HepG2 (cell line): ENCODE data around the gene ITGB2. TPM values are rescaled to one million over a fixed set of nuclear protein-coding genes. Genes with fewer than 3 reads are reported as not detected.

Experiments
- EEA1 ChIP-seq: sonication (generic); formaldehyde crosslinking; IDR thresholded peaks from 2 replicates; pipeline ENCODE4 v1.5.1; 2020; ENCODE audit warnings: mild to moderate bottlenecking, missing genetic modification reagents, borderline replicate concordance
- NKX3-1 ChIP-seq: sonication (generic); formaldehyde crosslinking; IDR thresholded peaks from 2 replicates; pipeline ENCODE4 v1.5.0; 2020; ENCODE audit warnings: missing genetic modification reagents
- NR2F6 ChIP-seq, 2 experiments: IDR thresholded peaks; 2 replicates each; pipeline ENCODE4 v1.6.1; 2016; ENCODE audit warnings: antibody characterized with exemption in 1 of 2, mild to moderate bottlenecking in 1 of 2
- PPARG ChIP-seq: conservative IDR thresholded peaks from 2 replicates; pipeline ENCODE4 v1.6.1; 2016; ENCODE audit warnings: missing biosample characterization, missing genetic modification reagents
- RFX3 ChIP-seq: IDR thresholded peaks from 2 replicates; pipeline ENCODE4 v1.6.1; 2016; ENCODE audit warnings: missing biosample characterization, missing genetic modification reagents
- RXRB ChIP-seq: IDR thresholded peaks from 2 replicates; pipeline ENCODE4 v1.6.1; 2016; ENCODE audit warnings: borderline replicate concordance, missing genetic modification reagents, missing compliant biosample characterization
- SOX13 ChIP-seq, 3 experiments: fragments of 450-650 bp in 1 of 3; sonication (generic) in 1 of 3; formaldehyde crosslinking in 1 of 3; IDR thresholded peaks in 2 of 3; conservative IDR thresholded peaks in 1 of 3; 2 replicates each; pipeline versions ENCODE4 v1.5.0 to v1.6.1; 2016 to 2020; ENCODE audit warnings: antibody characterized with exemption in 1 of 3, mild to moderate bottlenecking in 1 of 3, missing compliant biosample characterization in 1 of 3, missing genetic modification reagents in 1 of 3, moderate library complexity in 1 of 3
- SOX6 ChIP-seq, 2 experiments: fragments of 450-650 bp in 1 of 2; sonication (generic) in 1 of 2; formaldehyde crosslinking in 1 of 2; IDR thresholded peaks; 2 replicates each; pipeline versions ENCODE4 v1.4.0 to v1.6.1; 2017 to 2020; ENCODE audit warnings: antibody characterized with exemption in 1 of 2, mild to moderate bottlenecking in 1 of 2, missing genetic modification reagents in 1 of 2
- TEF ChIP-seq: sonication (generic); formaldehyde crosslinking; IDR thresholded peaks from 2 replicates; pipeline ENCODE4 v1.5.0; 2020; ENCODE audit warnings: missing genetic modification reagents
- TFAP4 ChIP-seq: sonication (generic); IDR thresholded peaks from 2 replicates; pipeline ENCODE4 v1.6.1; 2016; ENCODE audit warnings: low read depth, borderline replicate concordance
- TFE3 ChIP-seq: IDR thresholded peaks from 2 replicates; pipeline ENCODE4 v1.6.1; 2016
- ZMAT3 ChIP-seq: sonication (generic); formaldehyde crosslinking; conservative IDR thresholded peaks from 2 replicates; pipeline ENCODE4 v1.7.0; 2021; ENCODE audit warnings: missing genetic modification reagents
- ZNF232 ChIP-seq: sonication (generic); formaldehyde crosslinking; IDR thresholded peaks from 2 replicates; pipeline ENCODE4 v1.4.0; 2020; ENCODE audit warnings: missing genetic modification reagents, borderline replicate concordance
- ZNF362 ChIP-seq: sonication (generic); formaldehyde crosslinking; IDR thresholded peaks from 2 replicates; pipeline ENCODE4 v1.4.0; 2020; ENCODE audit warnings: missing genetic modification reagents, mild to moderate bottlenecking, borderline replicate concordance
- ZNF777 ChIP-seq: sonication (generic); formaldehyde crosslinking; IDR thresholded peaks from 2 replicates; pipeline ENCODE4 v1.4.0; 2020; ENCODE audit warnings: missing genetic modification reagents
- polyA plus RNA-seq, 8 experiments: library from polyadenylated mRNA; depleted of rRNA in 3 of 8; stranded (reverse) in 7 of 8; unstranded in 1 of 8; fragments of >200 nt; fragmentation: Illumina TruSeq in 4 of 8; extraction: Trizol in 4 of 8; gene quantifications; 2 replicates each; pipeline versions ENCODE4 v1.2.1 to v1.2.3, GENCODE V29; 2011 to 2016; ENCODE audit warnings: low read depth in 4 of 8, missing spikeins in 1 of 8, mixed read lengths in 1 of 8; ENCODE audit not compliant: insufficient read depth in 1 of 8
- total RNA-seq, 5 experiments: library from RNA; depleted of rRNA; stranded (reverse); fragments of >200 nt; fragmentation: Illumina TruSeq; extraction: Trizol; gene quantifications; 2 replicates each; pipeline ENCODE4 v1.2.3, GENCODE V29; 2016; ENCODE audit warnings: low read depth in 1 of 5
- TF ChIP-seq, protein P1 (sequence below): sonication (generic); formaldehyde crosslinking; conservative IDR thresholded peaks from 2 replicates; pipeline ENCODE4 v1.4.0; 2020; ENCODE audit warnings: mild to moderate bottlenecking, missing genetic modification reagents, moderate library complexity
- TF ChIP-seq, protein P2 (sequence below): sonication (generic); formaldehyde crosslinking; IDR thresholded peaks from 2 replicates; pipeline ENCODE4 v1.4.0; 2020; ENCODE audit warnings: missing genetic modification reagents

The ITGB2 gene
- total and polyA plus RNA-seq, 2 of the 13 experiments (the other 11 are each of a cell fraction or from before 2014, with no cell fraction given) = 4.2 to 18.0 TPM

DNA sequence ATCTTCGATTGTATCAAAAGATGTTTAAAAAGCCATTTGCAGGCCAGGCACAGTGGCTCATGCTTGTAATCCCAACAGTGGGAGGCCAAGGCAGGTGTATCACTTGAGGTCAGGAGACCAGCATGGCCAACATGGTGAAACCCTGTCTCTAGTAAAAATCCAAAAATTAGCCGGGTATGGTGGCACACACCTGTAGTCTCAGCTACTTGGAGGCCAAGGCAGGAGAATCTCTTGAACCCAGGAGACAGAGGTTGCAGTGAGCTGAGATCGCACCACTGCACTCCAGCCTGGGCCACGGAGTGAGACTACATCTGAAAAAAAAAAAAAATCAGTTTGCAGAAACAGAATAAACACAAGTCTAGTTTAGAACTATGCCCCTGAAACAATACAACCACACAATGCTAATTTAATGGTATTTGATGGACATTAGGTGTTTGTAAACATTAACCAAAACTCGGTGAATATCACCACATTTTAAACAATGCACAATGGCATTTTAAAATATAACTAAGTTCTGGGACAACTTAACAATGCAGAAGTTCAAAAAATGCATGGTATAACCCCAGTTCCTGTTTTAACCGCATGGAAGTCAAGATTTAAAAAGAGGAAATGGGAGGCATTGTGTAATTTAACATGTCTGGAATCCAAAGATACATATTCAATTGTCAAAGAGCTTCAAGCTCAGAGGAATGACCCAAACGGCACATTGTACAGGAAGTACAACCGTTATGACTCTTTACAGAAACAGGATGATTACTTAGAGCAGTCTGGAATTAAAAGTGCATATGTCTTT is 40.1 kb downstream of the ITGB2 start (continued):
- TF ChIP-seq NKX3-1 (CRISPR knock-in tag) = no peak
- TF ChIP-seq ZMAT3 = 0 out of 2 replicates have a peak, but pooled peaks have one; percentile 29
- TF ChIP-seq TFAP4 = no peak
- no peak for TF ChIP-seq SOX6 (IDR thresholded peaks at IDR 0.05)
- TF ChIP-seq SOX6 (CRISPR knock-in tag; IDR thresholded peaks at IDR 0.05) = peak; percentile 85
- TF ChIP-seq RFX3 (CRISPR knock-in tag) = no peak
- TF ChIP-seq, protein P1, sequence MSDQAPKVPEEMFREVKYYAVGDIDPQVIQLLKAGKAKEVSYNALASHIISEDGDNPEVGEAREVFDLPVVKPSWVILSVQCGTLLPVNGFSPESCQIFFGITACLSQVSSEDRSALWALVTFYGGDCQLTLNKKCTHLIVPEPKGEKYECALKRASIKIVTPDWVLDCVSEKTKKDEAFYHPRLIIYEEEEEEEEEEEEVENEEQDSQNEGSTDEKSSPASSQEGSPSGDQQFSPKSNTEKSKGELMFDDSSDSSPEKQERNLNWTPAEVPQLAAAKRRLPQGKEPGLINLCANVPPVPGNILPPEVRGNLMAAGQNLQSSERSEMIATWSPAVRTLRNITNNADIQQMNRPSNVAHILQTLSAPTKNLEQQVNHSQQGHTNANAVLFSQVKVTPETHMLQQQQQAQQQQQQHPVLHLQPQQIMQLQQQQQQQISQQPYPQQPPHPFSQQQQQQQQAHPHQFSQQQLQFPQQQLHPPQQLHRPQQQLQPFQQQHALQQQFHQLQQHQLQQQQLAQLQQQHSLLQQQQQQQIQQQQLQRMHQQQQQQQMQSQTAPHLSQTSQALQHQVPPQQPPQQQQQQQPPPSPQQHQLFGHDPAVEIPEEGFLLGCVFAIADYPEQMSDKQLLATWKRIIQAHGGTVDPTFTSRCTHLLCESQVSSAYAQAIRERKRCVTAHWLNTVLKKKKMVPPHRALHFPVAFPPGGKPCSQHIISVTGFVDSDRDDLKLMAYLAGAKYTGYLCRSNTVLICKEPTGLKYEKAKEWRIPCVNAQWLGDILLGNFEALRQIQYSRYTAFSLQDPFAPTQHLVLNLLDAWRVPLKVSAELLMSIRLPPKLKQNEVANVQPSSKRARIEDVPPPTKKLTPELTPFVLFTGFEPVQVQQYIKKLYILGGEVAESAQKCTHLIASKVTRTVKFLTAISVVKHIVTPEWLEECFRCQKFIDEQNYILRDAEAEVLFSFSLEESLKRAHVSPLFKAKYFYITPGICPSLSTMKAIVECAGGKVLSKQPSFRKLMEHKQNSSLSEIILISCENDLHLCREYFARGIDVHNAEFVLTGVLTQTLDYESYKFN (CRISPR knock-in tag) = peak; percentile 39; the same call in 1 of the 2 replicates
- no peak for TF ChIP-seq ZNF777 (CRISPR knock-in tag)
- no peak for TF ChIP-seq EEA1
- TF ChIP-seq NR2F6 (IDR thresholded peaks at IDR 0.05) = no peak
- TF ChIP-seq NR2F6 (CRISPR knock-in tag; IDR thresholded peaks at IDR 0.05) = no peak
- TF ChIP-seq ZNF362 (CRISPR knock-in tag) = peak; percentile 72; the same call in 1 of the 2 replicates
- 0 out of 2 replicates have a peak, but pooled peaks have one; percentile 23 for TF ChIP-seq PPARG
- TF ChIP-seq TEF = no peak
- TF ChIP-seq RXRB (CRISPR knock-in tag) = peak; percentile 10; the same call in 1 of the 2 replicates
- TF ChIP-seq, protein P2, sequence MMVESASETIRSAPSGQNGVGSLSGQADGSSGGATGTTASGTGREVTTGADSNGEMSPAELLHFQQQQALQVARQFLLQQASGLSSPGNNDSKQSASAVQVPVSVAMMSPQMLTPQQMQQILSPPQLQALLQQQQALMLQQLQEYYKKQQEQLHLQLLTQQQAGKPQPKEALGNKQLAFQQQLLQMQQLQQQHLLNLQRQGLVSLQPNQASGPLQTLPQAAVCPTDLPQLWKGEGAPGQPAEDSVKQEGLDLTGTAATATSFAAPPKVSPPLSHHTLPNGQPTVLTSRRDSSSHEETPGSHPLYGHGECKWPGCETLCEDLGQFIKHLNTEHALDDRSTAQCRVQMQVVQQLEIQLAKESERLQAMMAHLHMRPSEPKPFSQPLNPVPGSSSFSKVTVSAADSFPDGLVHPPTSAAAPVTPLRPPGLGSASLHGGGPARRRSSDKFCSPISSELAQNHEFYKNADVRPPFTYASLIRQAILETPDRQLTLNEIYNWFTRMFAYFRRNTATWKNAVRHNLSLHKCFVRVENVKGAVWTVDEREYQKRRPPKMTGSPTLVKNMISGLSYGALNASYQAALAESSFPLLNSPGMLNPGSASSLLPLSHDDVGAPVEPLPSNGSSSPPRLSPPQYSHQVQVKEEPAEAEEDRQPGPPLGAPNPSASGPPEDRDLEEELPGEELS (CRISPR knock-in tag) = peak; percentile 31; the same call in 1 of the 2 replicates
- TF ChIP-seq SOX13 (IDR thresholded peaks at IDR 0.05) = peak; percentile 58; the same call in 1 of the 2 replicates
- peak in 1 of 2 experiments; percentile 93; a peak in 2 of 4 replicates for TF ChIP-seq SOX13 (CRISPR knock-in tag; conservative IDR thresholded peaks at IDR 0.05 in 1 of 2, IDR thresholded peaks at IDR 0.05 in 1 of 2)
- TF ChIP-seq ZNF232 (CRISPR knock-in tag) = no peak
- TF ChIP-seq TFE3 (CRISPR knock-in tag) = 0 out of 2 replicates have a peak, but pooled peaks have one; percentile 1
